HG02763 (cell line): ENCODE measurements around the gene SNAI1.
A peak's percentile ranks its signal among the peaks of the same experiment; 100 is the strongest.
"Not testable (repeated sequence)": the region's sequence is repeated elsewhere in the genome, so short reads cannot be mapped to it uniquely, and the experiment has no call there.

Source experiments
- ATAC-seq: cut with Tn5 transposase; IDR thresholded peaks from one replicate; pipeline ENCODE4 v1.9.1; 2021; ENCODE audit warnings: mild to moderate bottlenecking, moderate library complexity; ENCODE audit not compliant: unreplicated experiment

Gene SNAI1

DNA sequence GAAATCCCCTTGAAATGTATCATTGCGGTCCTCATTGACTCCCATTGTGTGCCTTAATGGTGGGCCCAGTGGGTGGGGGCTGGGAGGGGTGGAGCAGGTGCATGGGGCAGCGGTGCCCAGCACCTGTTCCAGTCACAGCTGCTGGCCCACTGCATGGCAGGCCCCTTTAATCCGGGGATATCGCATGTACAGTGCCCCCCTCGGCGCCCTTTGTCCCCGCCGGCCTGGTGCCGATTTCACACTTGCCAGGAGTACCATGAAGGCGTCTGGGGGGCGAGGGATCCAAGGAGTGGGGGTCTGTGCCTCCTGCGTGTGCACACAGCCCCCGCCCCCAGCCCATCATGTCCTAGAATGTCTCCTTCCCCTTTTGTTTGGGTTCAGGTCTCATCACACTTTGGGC, 2.8 kb downstream of the SNAI1 start:
- ATAC-seq = no peak

GRCh38 chr20:49986049-49986448, 3.3 kb downstream of the SNAI1 start:
- ATAC-seq = no peak

DNA sequence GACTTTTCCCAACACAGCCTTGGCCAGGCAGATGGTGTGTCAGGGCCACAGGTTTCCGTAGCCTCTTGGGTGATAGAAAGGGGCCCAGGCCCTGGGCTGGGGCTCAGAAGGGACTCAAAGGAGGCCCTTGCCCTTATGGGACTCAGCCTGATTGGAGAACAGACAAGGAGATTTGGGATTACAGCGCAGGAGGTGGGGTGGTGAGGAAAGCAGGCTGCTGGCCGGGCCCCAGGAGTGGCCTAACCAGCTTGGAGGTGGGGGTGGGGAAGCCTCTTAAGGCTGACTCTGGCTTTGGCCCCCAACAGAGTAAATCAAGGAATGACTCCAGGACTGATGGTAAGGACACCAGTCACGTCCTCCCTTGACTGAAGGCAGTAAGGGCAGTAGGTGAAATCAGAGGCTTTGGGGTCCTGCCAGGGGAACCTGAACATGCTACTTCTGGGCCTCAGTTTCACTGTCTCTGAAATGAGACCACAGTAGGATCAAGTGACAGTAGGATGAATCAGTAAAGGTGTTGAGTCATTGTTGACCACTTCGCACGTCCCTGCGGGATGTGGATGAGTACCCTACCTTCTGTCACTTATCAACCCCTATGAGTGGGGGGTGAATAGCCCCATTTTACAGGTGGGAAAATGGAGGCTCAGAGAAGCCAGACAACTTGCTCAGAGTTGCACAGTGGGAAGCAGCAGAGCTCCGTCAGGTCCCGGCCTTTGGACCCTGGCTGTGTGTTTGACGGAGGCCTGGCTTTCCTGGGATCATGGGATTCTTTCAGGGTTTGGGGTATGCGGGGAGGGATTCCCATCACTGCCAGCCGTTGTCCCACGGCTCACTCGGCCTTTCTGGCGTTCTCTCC, 4.5 kb downstream of the SNAI1 start:
- no peak for ATAC-seq

GRCh38 chr20:49987868-49988690, 5.3 kb downstream of the SNAI1 start:
- ATAC-seq = no peak

GRCh38 chr20:49989234-49990065, 6.7 kb downstream of the SNAI1 start:
- ATAC-seq = no peak

GRCh38 chr20:49990271-49990720, 7.5 kb downstream of the SNAI1 start:
- ATAC-seq = no peak

DNA sequence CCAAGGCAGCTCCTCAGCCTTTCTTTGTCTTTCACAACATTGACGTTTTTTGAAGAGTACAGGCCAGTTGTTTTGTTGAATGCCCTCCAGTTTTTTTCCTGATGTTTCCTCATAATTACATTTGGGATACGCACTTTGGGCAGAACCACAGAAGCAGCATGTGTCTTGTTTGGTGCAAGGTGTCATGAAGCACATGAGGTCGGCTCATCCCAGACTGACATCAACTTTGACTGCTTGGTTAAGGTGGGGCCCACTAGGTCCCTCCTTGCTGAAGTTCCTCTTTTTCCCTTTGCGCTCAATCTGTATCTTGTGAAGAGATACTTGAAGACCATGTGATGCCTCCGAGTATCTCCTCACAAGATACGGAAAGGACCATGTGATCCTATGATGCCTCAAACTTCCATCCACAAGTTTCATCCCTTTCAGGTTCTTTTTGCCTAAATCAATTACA, 10.5 kb downstream of the SNAI1 start:
- ATAC-seq = no peak

- ATAC-seq = no peak
Observed at GRCh38 chr20:49995586-49995985, 12.8 kb downstream of the SNAI1 start.

DNA sequence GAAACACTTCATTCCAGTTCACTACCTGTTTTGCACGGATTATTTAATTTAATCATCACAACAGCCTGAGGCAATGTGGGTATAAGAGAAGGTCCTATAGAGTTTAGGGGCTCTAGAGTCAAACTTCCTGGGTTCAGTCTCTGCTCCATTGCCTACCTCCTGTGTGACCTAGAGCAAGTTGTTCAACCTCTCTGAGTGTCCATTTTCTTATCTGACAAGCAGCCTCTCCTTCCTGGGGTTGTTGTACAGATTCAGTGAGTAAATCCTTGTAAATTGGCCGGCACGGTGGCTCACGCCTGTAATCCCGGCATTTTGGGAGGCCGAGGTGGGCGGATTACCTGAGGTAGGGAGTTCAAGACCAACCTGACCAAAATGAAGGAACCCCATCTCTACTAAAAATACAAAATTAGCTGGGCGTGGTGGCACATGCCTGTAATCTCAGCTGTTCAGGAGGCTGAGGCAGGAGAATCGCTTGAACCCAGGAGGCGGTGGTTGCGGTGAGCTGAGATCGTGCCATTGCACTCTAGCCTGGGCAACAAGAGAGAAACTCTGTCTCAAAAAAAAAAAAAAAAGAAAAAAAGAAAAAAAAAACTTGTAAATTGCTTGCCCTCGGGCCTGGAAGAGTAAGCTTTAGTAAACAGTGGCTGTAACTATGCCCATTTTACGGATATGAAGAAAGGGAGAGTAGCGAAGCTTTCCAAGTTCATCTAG, 15.9 kb downstream of the SNAI1 start:
- not testable (repeated sequence) for ATAC-seq

GRCh38 chr20:49999329-49999728, 16.5 kb downstream of the SNAI1 start:
- peak; percentile 47 for ATAC-seq

DNA sequence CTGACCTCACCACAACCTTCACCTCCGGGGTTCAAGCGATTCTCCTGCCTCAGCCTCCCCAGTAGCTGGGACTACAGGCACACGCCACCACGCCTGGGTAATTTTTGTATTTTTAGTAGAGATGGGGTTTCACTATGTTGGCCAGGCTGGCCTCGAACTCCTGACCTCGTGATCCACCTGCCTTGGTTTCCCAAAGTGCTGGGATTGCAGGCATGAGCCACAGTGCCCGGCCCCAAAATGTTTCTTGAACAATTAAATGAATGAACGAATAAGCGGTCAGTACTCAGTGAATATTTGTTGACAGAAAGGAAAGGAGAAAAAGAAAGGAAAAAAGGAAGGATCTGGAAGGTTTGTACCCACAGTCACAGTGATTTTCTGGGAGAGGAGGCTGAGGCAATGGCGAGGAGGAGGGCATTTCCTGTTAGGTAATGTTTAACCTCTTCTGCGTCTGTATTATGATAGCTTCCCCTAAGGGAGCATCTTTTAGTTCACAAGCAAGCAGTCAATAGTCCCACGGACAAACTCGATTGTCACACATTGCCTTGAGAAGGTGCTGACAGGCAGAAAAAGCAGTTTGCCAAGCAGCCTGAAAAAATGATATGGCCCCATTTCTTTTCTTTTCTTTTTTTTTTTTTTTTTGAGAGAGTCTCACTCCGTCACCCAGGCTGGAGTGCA, 17.9 kb downstream of the SNAI1 start:
- not testable (repeated sequence) for ATAC-seq

- no peak for ATAC-seq
Observed at GRCh38 chr20:50001784-50002311, 19.1 kb downstream of the SNAI1 start.

DNA sequence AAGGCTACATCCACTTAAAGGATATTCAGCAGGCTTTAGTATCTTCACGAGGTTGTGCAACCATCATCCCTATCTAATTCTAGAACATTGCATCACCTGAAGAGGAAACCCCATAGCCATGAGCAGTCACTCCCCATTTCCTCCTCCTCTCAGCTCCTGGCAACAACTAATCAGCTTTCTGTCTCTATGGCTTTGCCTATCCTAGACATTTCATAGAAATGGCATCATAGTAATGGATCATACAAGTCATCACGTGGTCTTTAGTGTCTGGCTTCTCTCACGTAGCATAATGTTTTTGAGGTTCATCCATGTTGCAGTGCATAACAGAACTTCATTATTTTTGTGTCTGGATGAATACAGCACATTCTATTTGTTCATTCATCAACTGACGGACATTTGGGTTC, 20.5 kb downstream of the SNAI1 start:
- ATAC-seq = no peak

DNA sequence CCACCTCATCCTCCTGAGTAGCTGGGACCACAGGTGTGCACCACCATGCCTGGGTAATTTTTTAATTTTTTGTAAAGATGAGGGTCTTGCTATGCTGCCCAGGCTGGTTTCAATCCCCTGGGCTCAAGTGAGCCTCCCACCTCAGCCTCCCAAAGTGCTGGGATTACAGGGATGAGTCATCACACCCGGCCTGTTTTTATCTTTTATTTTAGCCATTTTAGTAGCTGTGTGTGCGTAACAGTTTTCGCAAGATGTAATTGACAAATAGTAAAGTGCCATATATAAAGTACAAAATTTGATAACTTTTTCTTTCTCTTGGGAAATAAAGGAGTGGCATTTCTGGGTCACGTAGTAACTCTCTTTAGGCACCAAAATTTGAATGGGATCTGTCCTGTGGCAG, 21.4 kb downstream of the SNAI1 start:
- no peak for ATAC-seq

DNA sequence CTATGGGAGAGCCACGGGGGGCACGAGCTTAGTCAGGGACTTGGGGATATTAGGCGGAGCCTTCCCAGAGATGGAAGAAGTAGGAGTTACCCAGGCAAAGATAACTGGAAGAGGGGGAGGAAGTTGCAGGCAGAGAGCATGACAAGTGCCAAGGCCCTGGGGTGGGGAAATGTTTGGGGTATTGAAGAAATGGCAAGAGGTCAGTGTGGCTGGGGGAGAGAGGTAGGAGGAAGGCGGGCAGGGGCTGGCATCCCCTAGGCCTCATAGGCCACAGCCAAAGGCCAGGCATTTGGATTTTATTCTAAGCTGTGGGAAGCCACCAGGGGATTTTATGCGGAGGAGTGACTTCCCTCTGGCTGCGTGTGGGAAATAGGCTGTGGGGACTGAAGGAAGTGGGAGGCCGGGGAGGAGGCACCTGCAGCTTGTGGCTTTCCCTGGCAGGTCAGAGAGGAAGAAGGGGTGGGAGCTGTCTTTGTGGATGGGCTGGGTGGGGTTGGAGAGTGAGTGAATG, 22.7 kb downstream of the SNAI1 start:
- ATAC-seq = no peak

DNA sequence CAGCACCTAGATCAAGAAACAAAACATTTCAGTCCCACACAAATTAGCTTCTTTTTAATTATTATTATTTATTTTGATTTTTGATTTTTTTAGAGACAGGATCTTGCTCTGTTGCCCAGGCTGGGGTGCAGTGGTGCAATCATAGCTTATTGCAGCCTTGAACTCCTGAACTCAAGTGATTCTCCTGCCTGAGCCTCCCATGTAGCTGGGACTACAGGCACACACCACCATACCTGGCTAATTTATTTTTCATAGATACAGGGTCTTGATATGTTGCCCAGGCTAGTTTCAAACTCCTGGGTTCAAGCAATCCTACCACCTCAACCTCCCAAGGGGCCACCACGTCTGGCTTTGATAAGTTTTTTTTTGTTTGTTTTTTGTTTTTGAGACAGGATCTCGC, 24.6 kb downstream of the SNAI1 start:
- no peak for ATAC-seq

- no peak for ATAC-seq
Observed at GRCh38 chr20:50008007-50008406, 25.2 kb downstream of the SNAI1 start.

DNA sequence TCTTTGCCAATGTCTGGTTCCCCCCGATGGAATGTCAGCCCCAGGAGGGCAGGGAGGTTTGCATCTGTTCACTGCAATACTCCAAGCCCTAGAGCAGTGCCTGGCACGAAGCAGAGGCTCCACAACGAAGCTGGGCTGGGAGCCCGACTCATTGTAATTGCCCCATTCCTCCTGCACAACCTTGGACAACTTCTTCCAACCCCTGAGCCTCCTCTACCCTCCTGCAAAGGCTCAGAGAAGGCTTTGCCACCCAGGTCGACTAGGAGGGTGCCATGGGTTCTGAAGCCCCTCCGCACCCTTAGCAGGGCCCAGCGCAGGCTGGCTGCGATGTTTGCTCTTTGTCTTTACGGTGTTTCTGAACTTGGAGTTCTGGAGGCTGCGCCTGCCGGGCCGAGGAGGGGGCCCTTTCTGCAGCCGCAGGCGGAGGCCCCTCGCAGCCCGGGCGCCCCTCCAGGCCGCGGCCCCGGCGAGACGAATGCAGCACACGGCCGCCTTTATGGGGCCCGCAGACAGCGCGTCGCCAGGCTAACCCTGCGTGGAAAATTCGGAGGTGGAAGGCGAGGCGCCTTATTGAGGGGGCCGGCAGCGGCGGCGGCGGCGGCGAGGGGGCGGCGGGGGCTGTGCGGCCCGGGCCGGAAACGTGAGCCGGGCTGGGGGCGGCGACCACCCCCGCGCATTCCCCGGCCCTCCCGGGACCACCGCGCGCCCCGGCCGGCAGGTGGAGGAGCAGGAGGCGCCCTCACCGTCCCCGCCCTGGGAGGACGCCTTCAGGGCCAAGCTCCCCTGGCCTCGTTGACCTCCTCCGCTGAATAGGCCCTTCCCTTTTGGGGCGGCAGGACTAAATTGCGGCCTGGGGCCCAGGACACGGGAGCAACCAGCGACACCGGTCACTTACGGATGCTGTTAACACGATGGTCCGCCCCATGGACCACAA, 27.0 kb downstream of the SNAI1 start:
- ATAC-seq = no peak
